ENCODE data around the gene STK39. TPM values are rescaled to one million over a fixed set of nuclear protein-coding genes. Genes with fewer than 3 reads are reported as not detected.

STK39 gene
- total RNA-seq, 1 experiment from 2014 or later: 13.8 TPM

GRCh38 chr2:168184681-168185513 lies 62.5 kb downstream of the STK39 start:
- CTCF ChIA-PET: interaction anchor here (0.6 kb wide), 1 partner anchor 630 kb away, joined by 3 read pairs; no protein-coding TSS in a partner anchor
- intact Hi-C loops (cut with micrococcal nuclease): no loop called here

GRCh38 chr2:168183308-168183997 lies 63.9 kb downstream of the STK39 start:
- no TSS peak for BruUV-seq (replicated peaks)
- H3K4me1 Mint-ChIP-seq (ENCODE audit: insufficient read depth, unreplicated experiment): peaks cover 6% of the 10 kb centered on the region

More at GRCh38 chr2:168184681-168185513, 62.5 kb downstream of the STK39 start:
- TF ChIP-seq, protein P1, sequence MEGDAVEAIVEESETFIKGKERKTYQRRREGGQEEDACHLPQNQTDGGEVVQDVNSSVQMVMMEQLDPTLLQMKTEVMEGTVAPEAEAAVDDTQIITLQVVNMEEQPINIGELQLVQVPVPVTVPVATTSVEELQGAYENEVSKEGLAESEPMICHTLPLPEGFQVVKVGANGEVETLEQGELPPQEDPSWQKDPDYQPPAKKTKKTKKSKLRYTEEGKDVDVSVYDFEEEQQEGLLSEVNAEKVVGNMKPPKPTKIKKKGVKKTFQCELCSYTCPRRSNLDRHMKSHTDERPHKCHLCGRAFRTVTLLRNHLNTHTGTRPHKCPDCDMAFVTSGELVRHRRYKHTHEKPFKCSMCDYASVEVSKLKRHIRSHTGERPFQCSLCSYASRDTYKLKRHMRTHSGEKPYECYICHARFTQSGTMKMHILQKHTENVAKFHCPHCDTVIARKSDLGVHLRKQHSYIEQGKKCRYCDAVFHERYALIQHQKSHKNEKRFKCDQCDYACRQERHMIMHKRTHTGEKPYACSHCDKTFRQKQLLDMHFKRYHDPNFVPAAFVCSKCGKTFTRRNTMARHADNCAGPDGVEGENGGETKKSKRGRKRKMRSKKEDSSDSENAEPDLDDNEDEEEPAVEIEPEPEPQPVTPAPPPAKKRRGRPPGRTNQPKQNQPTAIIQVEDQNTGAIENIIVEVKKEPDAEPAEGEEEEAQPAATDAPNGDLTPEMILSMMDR (IDR thresholded peaks at IDR 0.05; ENCODE audit: unreplicated experiment): no peak
- no peak for DNase-seq (ENCODE audit: unreplicated experiment)
- Mint-ChIP-seq H3K36me3 (ENCODE audit: insufficient read depth, unreplicated experiment) (peaks cover 8% of the 10 kb centered on the region), H3K9me3 (ENCODE audit: unreplicated experiment) (no peaks in the 10 kb centered on the region), H3K27ac (ENCODE audit: low read depth, unreplicated experiment) (no peak overlapping the region), H3K4me1 (ENCODE audit: insufficient read depth, unreplicated experiment) (peaks cover 11% of the 10 kb centered on the region), H3K4me3 (ENCODE audit: unreplicated experiment) (no peak overlapping the region), H3K27me3 (ENCODE audit: insufficient read depth, unreplicated experiment) (no peaks in the 10 kb centered on the region)
- POLR2A ChIA-PET: no interaction called here
- no TSS peak for BruUV-seq (replicated peaks)

DNA sequence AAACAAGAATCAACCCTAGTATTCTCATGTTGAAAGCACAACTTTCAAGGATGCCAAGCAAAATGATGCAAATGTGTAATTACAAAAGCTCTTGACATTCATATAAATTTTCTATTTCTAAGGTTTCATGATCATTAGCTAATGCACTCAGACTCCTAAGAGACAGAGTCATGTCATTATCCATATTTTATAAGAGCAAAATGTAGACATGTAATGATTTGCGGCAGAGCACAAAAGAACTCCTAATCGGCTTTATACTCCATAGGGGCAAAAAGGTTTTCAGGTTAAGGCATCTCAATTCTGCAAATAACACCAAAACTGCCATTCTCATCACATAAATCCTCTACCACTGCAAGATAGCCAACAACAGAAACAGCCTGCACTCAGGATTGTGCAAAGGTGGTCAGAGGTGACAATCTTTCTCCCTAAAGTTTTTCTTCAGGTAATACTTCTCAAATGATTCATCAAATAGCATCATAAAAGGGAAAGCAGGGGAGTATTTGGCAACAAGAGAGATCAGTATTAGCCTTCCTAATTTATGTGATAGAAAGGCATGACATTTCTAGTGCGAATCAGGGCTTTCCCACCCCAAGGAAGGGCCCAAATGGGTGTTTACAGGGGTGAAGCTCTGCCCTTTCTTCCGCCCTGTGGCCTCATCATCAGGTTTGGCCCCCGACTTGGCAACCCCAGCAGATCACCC lies 64.7 kb downstream of the STK39 start:
- CTCF ChIA-PET: interaction anchor here (0.6 to 1.5 kb wide), 4 partner anchors 9 to 1436 kb away, joined by 3 to 4 read pairs (median 3); no protein-coding TSS in a partner anchor
- intact Hi-C loops (cut with micrococcal nuclease): no loop called here
- no TSS peak for BruUV-seq (replicated peaks)
- H3K36me3 Mint-ChIP-seq (ENCODE audit: insufficient read depth, unreplicated experiment): peaks cover 14% of the 10 kb centered on the region
- H3K4me1 Mint-ChIP-seq (ENCODE audit: insufficient read depth, unreplicated experiment): peaks cover 6% of the 10 kb centered on the region
- H3K9me3 Mint-ChIP-seq (ENCODE audit: unreplicated experiment): no peaks in the 10 kb centered on the region
- TF ChIP-seq, protein P1 (IDR thresholded peaks at IDR 0.05; ENCODE audit: unreplicated experiment): no peak
- H3K27me3 Mint-ChIP-seq (ENCODE audit: insufficient read depth, unreplicated experiment): no peaks in the 10 kb centered on the region
- POLR2A ChIA-PET: no interaction called here
- no peak for DNase-seq (ENCODE audit: unreplicated experiment)
- H3K4me3 Mint-ChIP-seq (ENCODE audit: unreplicated experiment): no peak overlapping the region
- no peak overlapping the region for H3K27ac Mint-ChIP-seq (ENCODE audit: low read depth, unreplicated experiment)

More at GRCh38 chr2:168183308-168183997, 63.9 kb downstream of the STK39 start:
- DNase-seq (ENCODE audit: unreplicated experiment): no peak
- no peaks in the 10 kb centered on the region for H3K9me3 Mint-ChIP-seq (ENCODE audit: unreplicated experiment)
- TF ChIP-seq, protein P1 (IDR thresholded peaks at IDR 0.05; ENCODE audit: unreplicated experiment): no peak
- no peak overlapping the region for H3K27ac Mint-ChIP-seq (ENCODE audit: low read depth, unreplicated experiment)
- H3K27me3 Mint-ChIP-seq (ENCODE audit: insufficient read depth, unreplicated experiment): no peaks in the 10 kb centered on the region
- H3K36me3 Mint-ChIP-seq (ENCODE audit: insufficient read depth, unreplicated experiment): peaks cover 14% of the 10 kb centered on the region
- intact Hi-C loops (cut with micrococcal nuclease): no loop called here
- ChIA-PET POLR2A (interaction anchor here (0.9 kb wide), 1 partner anchor 15 kb away, joined by 4 read pairs; no protein-coding TSS in a partner anchor), CTCF (interaction anchor here (0.7 kb wide), 1 partner anchor 36 kb away, joined by 3 read pairs; no protein-coding TSS in a partner anchor)
- H3K4me3 Mint-ChIP-seq (ENCODE audit: unreplicated experiment): no peak overlapping the region

Measured in MCF 10A (cell line).